ENCODE results near the gene CDH24.

DNA sequence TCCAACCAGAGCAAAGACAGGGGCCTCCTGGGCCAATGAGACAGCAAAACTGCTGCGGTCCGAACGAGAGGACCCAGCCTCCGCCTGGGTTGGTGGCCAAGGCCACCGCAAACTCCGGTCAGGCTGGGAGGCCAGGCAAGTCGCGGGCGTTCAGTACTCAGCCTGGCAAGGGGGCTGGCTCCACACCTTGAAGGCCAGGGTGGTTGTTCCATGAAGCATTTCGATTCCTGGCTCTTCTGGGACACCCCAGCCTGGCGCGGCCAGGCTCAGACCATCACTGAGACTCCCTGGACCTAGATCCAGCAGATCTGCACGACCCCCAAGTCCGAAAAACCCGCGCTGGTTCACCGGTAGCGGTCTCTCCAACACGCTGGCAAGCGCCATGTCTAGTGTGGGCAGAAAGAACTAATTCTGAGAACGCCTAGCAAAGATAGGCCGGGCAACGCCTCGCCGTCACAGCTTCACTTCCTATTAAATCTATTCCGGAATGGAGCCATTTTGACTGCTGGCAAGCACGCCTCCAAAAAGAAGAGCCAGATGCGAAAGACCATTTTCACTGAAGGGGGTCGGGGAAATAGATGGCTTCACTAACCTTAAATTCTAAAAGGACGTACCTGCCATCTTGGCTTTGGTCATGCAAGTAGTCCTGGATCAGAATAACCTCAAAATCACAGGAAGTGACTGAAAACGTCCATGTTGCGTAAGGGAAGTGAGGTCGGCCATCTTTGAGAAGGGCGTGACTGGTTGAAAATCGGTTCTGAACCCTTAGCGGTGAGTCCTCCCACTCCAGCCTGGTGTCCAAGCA lies 22.6 kb downstream of the CDH24 start, which contains the start of gene PSMB5:
- TF ChIP-seq, protein P1, sequence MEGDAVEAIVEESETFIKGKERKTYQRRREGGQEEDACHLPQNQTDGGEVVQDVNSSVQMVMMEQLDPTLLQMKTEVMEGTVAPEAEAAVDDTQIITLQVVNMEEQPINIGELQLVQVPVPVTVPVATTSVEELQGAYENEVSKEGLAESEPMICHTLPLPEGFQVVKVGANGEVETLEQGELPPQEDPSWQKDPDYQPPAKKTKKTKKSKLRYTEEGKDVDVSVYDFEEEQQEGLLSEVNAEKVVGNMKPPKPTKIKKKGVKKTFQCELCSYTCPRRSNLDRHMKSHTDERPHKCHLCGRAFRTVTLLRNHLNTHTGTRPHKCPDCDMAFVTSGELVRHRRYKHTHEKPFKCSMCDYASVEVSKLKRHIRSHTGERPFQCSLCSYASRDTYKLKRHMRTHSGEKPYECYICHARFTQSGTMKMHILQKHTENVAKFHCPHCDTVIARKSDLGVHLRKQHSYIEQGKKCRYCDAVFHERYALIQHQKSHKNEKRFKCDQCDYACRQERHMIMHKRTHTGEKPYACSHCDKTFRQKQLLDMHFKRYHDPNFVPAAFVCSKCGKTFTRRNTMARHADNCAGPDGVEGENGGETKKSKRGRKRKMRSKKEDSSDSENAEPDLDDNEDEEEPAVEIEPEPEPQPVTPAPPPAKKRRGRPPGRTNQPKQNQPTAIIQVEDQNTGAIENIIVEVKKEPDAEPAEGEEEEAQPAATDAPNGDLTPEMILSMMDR (IDR thresholded peaks at IDR 0.05), result peak in 4 of 7 experiments; percentile 32 to 48 (median 39)
- peak in 2 of 3 donors; percentile 69 to 75 for TF ChIP-seq POLR2A (IDR thresholded peaks at IDR 0.05)

All from body of pancreas (tissue), 4 donors.